DND-41 (cell line): ENCODE results near the gene AMACR.

ENCODE experiments used
- CTCF ChIP-seq: IDR thresholded peaks from 2 replicates; pipeline ENCODE4 v1.5.1; 2012; ENCODE audit warnings: borderline replicate concordance, low read length, moderate library complexity, mild to moderate bottlenecking; ENCODE audit not compliant: poor library complexity, severe bottlenecking; ENCODE audit errors: extremely low read depth
- EZH2 ChIP-seq: IDR thresholded peaks from 3 replicates; pipeline ENCODE4 v1.6.1; 2012; ENCODE audit warnings: borderline replicate concordance, low read depth, mild to moderate bottlenecking, moderate library complexity, low read length, inconsistent platforms; ENCODE audit not compliant: severe bottlenecking

GRCh38 chr5:34031117-34031516, 23.3 kb upstream of the AMACR start:
- TF ChIP-seq CTCF = no peak
- TF ChIP-seq EZH2 = no peak
